Sigmoid colon (tissue), 7 donors: ENCODE measurements around the gene UNC79. TPM values are rescaled to one million over a fixed set of nuclear protein-coding genes. Genes with fewer than 3 reads are reported as not detected.
"Not testable (repeated sequence)": the region's sequence is repeated elsewhere in the genome, so short reads cannot be mapped to it uniquely, and the experiment has no call there.

Experiments
- DNase-seq: peaks from one replicate; pipeline ENCODE4 v3.0.0-alpha.2; 2019
- H3K27ac ChIP-seq, 4 donors: fragments of 200-600 bp; sonication (generic); one replicate each; pipeline ENCODE4 v1.5.1; 2016 to 2019; ENCODE audit warnings: mild to moderate bottlenecking in 1 of 4
- H3K27me3 ChIP-seq, 3 donors: fragments of 200-600 bp; sonication (generic); one replicate each; pipeline ENCODE4 v1.5.1; 2019; ENCODE audit warnings: mild to moderate bottlenecking in 1 of 3
- H3K36me3 ChIP-seq, 4 donors: fragments of 200-600 bp; sonication (generic); one replicate each; pipeline ENCODE4 v1.5.1; 2016 to 2019
- H3K4me1 ChIP-seq, 4 donors: fragments of 200-600 bp; sonication (generic); one replicate each; pipeline ENCODE4 v1.5.1; 2017 to 2019
- H3K4me3 ChIP-seq, 4 donors: fragments of 200-600 bp; sonication (generic); one replicate each; pipeline ENCODE4 v1.5.1; 2017 to 2019; ENCODE audit warnings: mild to moderate bottlenecking in 2 of 4, moderate library complexity in 1 of 4
- H3K9me3 ChIP-seq, 4 donors: fragments of 200-600 bp in 3 of 4; sonication (generic) in 3 of 4; one replicate each; pipeline versions ENCODE4 v1.5.1 to v1.6.1; 2013 to 2019
- CTCF ChIP-seq, 4 experiments: fragments of 450-650 bp in 3 of 4; fragments of 200-600 bp in 1 of 4; IDR thresholded peaks; one replicate each; pipeline ENCODE4 v1.5.1; 2016 to 2019; ENCODE audit warnings: antibody characterized with exemption in 4 of 4, mild to moderate bottlenecking in 3 of 4, moderate library complexity in 2 of 4
- EP300 ChIP-seq, 4 donors: sonication (generic); formaldehyde crosslinking; IDR thresholded peaks; one replicate each; pipeline ENCODE4 v1.6.1; 2017; ENCODE audit warnings: antibody characterized with exemption in 4 of 4
- POLR2A ChIP-seq, 2 donors: fragments of 450-650 bp; IDR thresholded peaks; one replicate each; pipeline ENCODE4 v1.6.1; 2016; ENCODE audit warnings: antibody characterized with exemption in 2 of 2, mild to moderate bottlenecking in 2 of 2, moderate library complexity in 2 of 2
- POLR2AphosphoS5 ChIP-seq, 4 donors: sonication (generic); formaldehyde crosslinking; IDR thresholded peaks; one replicate each; pipeline ENCODE4 v1.6.1; 2017; ENCODE audit warnings: antibody characterized with exemption in 4 of 4
- WGBS, 2 donors: extraction: QIAGEN DNeasy Blood & Tissue Kit; methylation state at CpG; one replicate each; pipeline ENCODE4 v1.1.7; 2013; 5-methylcytosine and 5-hydroxymethylcytosine counted together
- intact Hi-C: fragments of 100-400 bp; cut with DNase I; formaldehyde crosslinking; loops from one replicate; pipeline ENCODE4 v1.15.1; 2023
- polyA plus RNA-seq, 3 donors: library from polyadenylated mRNA; stranded (reverse); fragments of 200-250 nt; gene quantifications; one replicate each; pipeline ENCODE4 v1.2.3, GENCODE V29; 2013
- total RNA-seq, 4 donors: library from RNA; depleted of rRNA; stranded (reverse); fragments of >200 nt; gene quantifications; one replicate each; pipeline ENCODE4 v1.1.0, GENCODE V29; 2016
- donor health status: healthy with polysubstance abuse.
- donor health status: Bipolar disorder and iron deficiency.
- donor health status: healthy.

Gene UNC79
- total and polyA plus RNA-seq, 7 donors, result 0.15 to 1.4 (median 0.81) TPM; not detected in 2

- Histone ChIP-seq H3K27ac (no peak overlapping the region), H3K4me3 (no peak overlapping the region), H3K9me3 (no peaks in the 10 kb centered on the region), H3K36me3 (no peaks in the 10 kb centered on the region), H3K4me1 (no peaks in the 10 kb centered on the region), H3K27me3 (no peaks in the 10 kb centered on the region)
- 81 to 86% methylated on average over 3 of the region's 3 CpGs for WGBS, 2 donors
- TF ChIP-seq POLR2A (IDR thresholded peaks at IDR 0.05), result no peak
- no peak for TF ChIP-seq POLR2AphosphoS5 (IDR thresholded peaks at IDR 0.05)
- TF ChIP-seq EP300 (IDR thresholded peaks at IDR 0.05), result no peak
- TF ChIP-seq CTCF (IDR thresholded peaks at IDR 0.05), result no peak
- intact Hi-C loops, result no loop called here
- no peak for DNase-seq
Measured at GRCh38 chr14:93462479-93462878, 31.7 kb downstream of the UNC79 start.

GRCh38 chr14:93464271-93464670, 33.5 kb downstream of the UNC79 start:
- no peak overlapping the region for H3K27ac ChIP-seq
- no peaks in the 10 kb centered on the region for H3K4me1 ChIP-seq
- H3K36me3 ChIP-seq, result no peaks in the 10 kb centered on the region
- TF ChIP-seq EP300 (IDR thresholded peaks at IDR 0.05) (no peak), POLR2AphosphoS5 (IDR thresholded peaks at IDR 0.05) (no peak), POLR2A (IDR thresholded peaks at IDR 0.05) (no peak), CTCF (IDR thresholded peaks at IDR 0.05) (no peak)
- WGBS, 2 donors, result 52 to 63% methylated on average over 5 of the region's 5 CpGs
- H3K9me3 ChIP-seq, result no peaks in the 10 kb centered on the region
- no peak for DNase-seq
- no peaks in the 10 kb centered on the region for H3K27me3 ChIP-seq
- H3K4me3 ChIP-seq, result no peak overlapping the region
- intact Hi-C loops, result no loop called here

GRCh38 chr14:93475471-93475870, 44.7 kb downstream of the UNC79 start:
- intact Hi-C loops, result no loop called here
- H3K9me3 ChIP-seq, result no peaks in the 10 kb centered on the region
- 83 to 85% methylated on average over 6 of the region's 6 CpGs for WGBS, 2 donors
- H3K36me3 ChIP-seq, result no peaks in the 10 kb centered on the region
- H3K27ac ChIP-seq, result no peak overlapping the region
- DNase-seq, result no peak
- no peaks in the 10 kb centered on the region for H3K4me1 ChIP-seq
- no peak overlapping the region for H3K4me3 ChIP-seq
- no peaks in the 10 kb centered on the region for H3K27me3 ChIP-seq
- no peak for TF ChIP-seq POLR2A (IDR thresholded peaks at IDR 0.05)
- TF ChIP-seq POLR2AphosphoS5 (IDR thresholded peaks at IDR 0.05), result no peak
- TF ChIP-seq CTCF (IDR thresholded peaks at IDR 0.05), result no peak
- no peak for TF ChIP-seq EP300 (IDR thresholded peaks at IDR 0.05)

GRCh38 chr14:93476305-93476704, 45.6 kb downstream of the UNC79 start:
- DNase-seq, result no peak
- Histone ChIP-seq H3K27ac (no peak overlapping the region), H3K4me1 (no peaks in the 10 kb centered on the region), H3K36me3 (no peaks in the 10 kb centered on the region), H3K27me3 (no peaks in the 10 kb centered on the region), H3K9me3 (no peaks in the 10 kb centered on the region), H3K4me3 (no peak overlapping the region)
- intact Hi-C loops, result no loop called here
- no peak for TF ChIP-seq CTCF (IDR thresholded peaks at IDR 0.05)
- no peak for TF ChIP-seq EP300 (IDR thresholded peaks at IDR 0.05)
- no peak for TF ChIP-seq POLR2A (IDR thresholded peaks at IDR 0.05)
- no peak for TF ChIP-seq POLR2AphosphoS5 (IDR thresholded peaks at IDR 0.05)
- WGBS, 2 donors, result 86 to 90% methylated on average over 3 of the region's 3 CpGs

GRCh38 chr14:93479074-93479473, 48.3 kb downstream of the UNC79 start:
- intact Hi-C loops, H3K4me1 ChIP-seq, H3K27ac ChIP-seq, DNase-seq, H3K9me3 ChIP-seq, H3K4me3 ChIP-seq, H3K27me3 ChIP-seq, H3K36me3 ChIP-seq: not testable (repeated sequence)
- 46 to 59% methylated on average over 2 of the region's 2 CpGs for WGBS, 2 donors
